Spinal cord (tissue), 10 donors: ENCODE data around the gene CARS1. TPM values are rescaled to one million over a fixed set of nuclear protein-coding genes. Genes with fewer than 3 reads are reported as not detected.
A peak's percentile ranks its signal among the peaks of the same experiment; 100 is the strongest.

ENCODE experiments used
- DNase-seq, 6 donors: peaks; one replicate each; pipeline versions ENCODE4 v3.0.0 to v3.0.0-alpha.2; 2013 to 2015; ENCODE audit warnings: low spot score in 6 of 6, low read depth in 4 of 6
- H3K27ac ChIP-seq: one replicate; pipeline ENCODE4 v1.5.1; 2013; ENCODE audit warnings: low read depth, low read length, control low read depth
- H3K27me3 ChIP-seq: one replicate; pipeline ENCODE4 v1.6.1; 2013; ENCODE audit warnings: low read length; ENCODE audit not compliant: control insufficient read depth, insufficient read depth
- H3K36me3 ChIP-seq: one replicate; pipeline ENCODE4 v1.6.1; 2013; ENCODE audit warnings: low read length; ENCODE audit not compliant: control insufficient read depth, insufficient read depth
- H3K4me1 ChIP-seq: one replicate; pipeline ENCODE4 v1.6.1; 2013; ENCODE audit warnings: low read length; ENCODE audit not compliant: control insufficient read depth, insufficient read depth
- H3K4me3 ChIP-seq: one replicate; pipeline ENCODE4 v1.5.1; 2013; ENCODE audit warnings: low read depth, low read length, control low read depth
- H3K9me3 ChIP-seq: one replicate; pipeline ENCODE4 v1.6.1; 2013; ENCODE audit warnings: low read length; ENCODE audit not compliant: control insufficient read depth, insufficient read depth
- WGBS: methylation state at CpG from one replicate; pipeline ENCODE4 v1.1.5; 2013; ENCODE audit warnings: missing lambda C conversion rate; ENCODE audit not compliant: insufficient coverage; 5-methylcytosine and 5-hydroxymethylcytosine counted together
- polyA plus RNA-seq, 2 donors: library from polyadenylated mRNA; unstranded; fragments of 120-200 nt; gene quantifications; one replicate each; pipeline ENCODE4 v1.2.1, GENCODE V29; 2013; ENCODE audit not compliant: insufficient read length in 2 of 2
- total RNA-seq, 2 donors: library from RNA; depleted of rRNA in 1 of 2; stranded (reverse); fragments of 120-200 nt in 1 of 2; fragments of >200 nt in 1 of 2; gene quantifications; one replicate each; pipeline versions ENCODE4 v1.2.3 to v1.2.4, GENCODE V29; 2013 to 2014
- donor health status: healthy.

Gene CARS1
- total and polyA plus RNA-seq, 4 donors = 28.5 to 54.6 (median 44.3) TPM

DNA sequence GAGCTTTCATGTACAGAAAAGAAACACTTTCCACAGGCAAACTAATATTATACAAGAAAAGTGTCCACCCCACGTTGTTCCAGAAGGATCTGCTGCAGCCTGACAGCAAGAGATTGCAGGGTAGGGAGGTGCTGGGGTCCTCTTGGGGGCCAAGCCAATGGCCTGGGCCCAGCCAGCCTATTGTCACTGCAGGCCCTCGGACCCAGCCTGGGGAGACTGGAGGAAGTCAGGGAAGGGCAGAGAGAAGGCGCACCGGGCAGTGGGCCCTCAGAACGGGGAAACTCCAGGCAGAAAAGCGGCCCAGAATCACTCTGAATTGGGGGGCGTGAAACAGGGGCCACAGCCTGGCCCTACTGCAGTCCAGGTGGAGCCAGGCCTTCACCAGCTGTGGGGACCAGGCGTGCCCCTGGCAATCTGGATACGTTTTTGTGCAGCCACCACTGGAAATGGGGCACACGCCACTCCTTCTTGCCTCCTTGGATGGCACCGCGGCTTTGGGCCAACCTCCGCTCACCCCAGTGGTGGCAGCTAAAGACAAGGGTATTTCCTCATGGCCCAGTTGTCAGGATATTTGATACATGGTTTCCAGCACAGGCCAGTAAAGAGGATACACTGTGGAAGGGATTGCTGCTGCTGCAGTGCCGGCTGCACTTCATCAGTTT is 61.2 kb downstream of the CARS1 start:
- no peak overlapping the region for H3K27ac ChIP-seq

DNA sequence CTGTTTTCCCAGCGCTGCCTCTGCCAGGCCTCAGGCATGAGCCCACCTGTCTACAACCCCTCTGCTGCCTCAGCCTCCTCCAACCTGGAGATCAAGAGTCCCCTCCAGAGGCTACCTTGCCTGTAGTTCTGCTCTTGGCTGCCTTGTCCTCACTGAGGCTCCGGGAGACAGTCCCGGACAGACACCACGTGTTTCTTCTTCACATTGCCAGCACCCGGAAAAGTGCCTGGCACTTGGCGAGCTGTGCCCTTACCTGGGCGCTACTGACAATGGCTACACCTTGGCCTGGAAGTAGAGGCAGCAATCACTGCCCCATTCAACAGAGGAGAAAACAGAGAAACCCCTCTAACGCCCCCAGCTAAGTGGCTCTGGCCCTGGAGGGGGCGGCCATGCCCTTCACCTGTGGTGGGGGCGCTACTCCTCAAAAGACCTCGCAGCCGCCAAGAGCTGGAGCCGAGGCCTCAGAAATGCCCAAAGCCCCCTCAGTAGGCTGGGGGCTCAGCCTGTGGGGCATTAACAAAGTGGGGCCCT is 62.1 kb downstream of the CARS1 start:
- WGBS = 86% methylated on average over 13 of the region's 13 CpGs
- H3K4me1 ChIP-seq = peaks cover 22% of the 10 kb centered on the region
- H3K36me3 ChIP-seq = peaks cover 4% of the 10 kb centered on the region

More for the DNA sequence above, 61.2 kb downstream of the CARS1 start:
- peaks cover 11% of the 10 kb centered on the region for H3K36me3 ChIP-seq
- H3K9me3 ChIP-seq = no peaks in the 10 kb centered on the region
- WGBS = 87% methylated on average over 14 of the region's 14 CpGs
- DNase-seq = no peak
- no peaks in the 10 kb centered on the region for H3K27me3 ChIP-seq
- H3K4me3 ChIP-seq = no peak overlapping the region
- H3K4me1 ChIP-seq = peaks cover 27% of the 10 kb centered on the region

DNA sequence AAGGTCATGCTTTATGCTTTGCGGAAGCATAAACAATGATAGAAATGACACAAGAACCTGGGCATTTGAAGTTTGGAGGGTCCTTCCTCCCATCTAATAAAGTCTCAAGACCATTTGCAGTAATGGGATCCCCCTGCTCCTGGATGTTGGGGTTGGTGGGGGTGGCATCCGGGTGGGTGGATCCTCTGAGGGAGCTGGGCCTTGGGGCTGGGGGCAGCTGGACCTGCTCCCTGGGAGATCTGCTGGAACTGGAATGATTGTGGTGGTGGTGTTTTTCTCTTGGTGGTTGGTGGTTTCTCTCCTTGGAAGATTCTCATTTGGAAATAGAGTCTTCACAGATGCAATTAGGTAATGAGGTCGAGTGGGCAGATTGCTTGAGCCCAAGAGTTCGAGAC is 62.9 kb downstream of the CARS1 start:
- peaks cover 1% of the 10 kb centered on the region for H3K36me3 ChIP-seq
- WGBS = 100% methylated on average over 1 of the region's 4 CpGs
- no peak overlapping the region for H3K4me3 ChIP-seq
- no peaks in the 10 kb centered on the region for H3K9me3 ChIP-seq
- H3K4me1 ChIP-seq = peaks cover 15% of the 10 kb centered on the region
- no peak for DNase-seq
- H3K27me3 ChIP-seq = no peaks in the 10 kb centered on the region
- no peak overlapping the region for H3K27ac ChIP-seq

More for the DNA sequence above, 62.1 kb downstream of the CARS1 start:
- Histone ChIP-seq H3K27ac (no peak overlapping the region), H3K27me3 (no peaks in the 10 kb centered on the region), H3K4me3 (no peak overlapping the region), H3K9me3 (no peaks in the 10 kb centered on the region)
- no peak for DNase-seq

DNA sequence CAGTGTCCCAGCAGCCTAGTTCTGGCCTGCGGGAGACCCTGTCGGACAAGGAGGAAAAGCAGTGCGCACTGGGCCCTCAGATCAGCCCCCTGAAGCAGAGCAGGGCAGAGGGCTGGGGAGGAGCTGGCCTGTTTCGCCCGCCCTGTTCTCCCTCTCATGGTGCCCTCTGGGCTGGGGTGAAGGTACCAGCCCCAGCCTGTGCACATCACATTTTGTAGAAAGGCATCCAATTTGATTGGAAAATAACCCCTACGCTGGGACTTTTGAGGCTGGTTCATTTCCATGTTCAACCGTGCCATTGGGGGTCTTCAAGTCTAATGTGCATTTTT is 64.3 kb downstream of the CARS1 start:
- WGBS = 14% methylated on average over 5 of the region's 7 CpGs
- no peaks in the 10 kb centered on the region for H3K27me3 ChIP-seq
- H3K4me3 ChIP-seq = peak overlapping the region; percentile 80
- no peaks in the 10 kb centered on the region for H3K36me3 ChIP-seq
- no peak for DNase-seq
- H3K9me3 ChIP-seq = no peaks in the 10 kb centered on the region
- no peak overlapping the region for H3K27ac ChIP-seq
- H3K4me1 ChIP-seq = peaks cover 13% of the 10 kb centered on the region

DNA sequence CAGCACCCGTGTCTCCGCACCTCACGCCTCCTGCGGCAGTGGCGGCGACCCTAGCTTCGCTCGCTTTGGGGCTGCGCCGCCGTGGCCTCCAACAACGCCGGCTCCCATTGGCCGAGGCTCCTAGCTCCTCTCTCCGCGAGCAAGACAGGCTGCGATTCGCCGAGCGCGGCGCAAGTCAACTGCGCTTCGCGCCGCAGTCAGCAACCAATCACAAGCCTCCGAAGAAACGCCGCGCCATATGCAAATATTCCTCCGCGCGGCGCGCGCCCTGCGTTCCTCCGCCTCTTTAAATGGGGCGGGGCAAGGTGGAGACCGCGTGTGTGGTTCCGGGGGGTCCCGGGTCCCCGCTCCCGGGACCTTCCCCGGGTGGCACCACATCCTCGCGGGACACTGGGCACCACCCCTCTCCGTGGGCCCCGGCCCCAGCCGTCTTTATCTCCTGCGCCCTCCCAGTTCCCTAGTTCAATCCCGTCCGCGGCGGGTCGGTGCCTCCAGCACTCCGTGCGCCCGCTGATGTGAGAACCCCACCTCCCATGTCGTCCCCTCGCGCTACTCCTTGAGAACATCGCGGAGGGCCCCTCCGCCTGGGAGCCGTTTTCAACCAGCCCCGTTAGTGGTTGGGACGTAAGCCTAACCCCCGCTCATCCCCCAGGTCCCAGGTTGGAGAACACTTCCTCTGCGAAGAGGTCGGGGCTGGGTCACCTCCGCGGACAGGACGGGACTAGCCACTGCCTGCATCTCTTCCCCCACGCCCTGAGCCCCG is 64.8 kb downstream of the CARS1 start, which contains the start of gene NAP1L4:
Gene NAP1L4, minus strand, starts transcription at position 96 of the 763 bp plus-strand sequence. CDS start 13,109 bp downstream, outside the sequence.
- peaks cover 18% of the 10 kb centered on the region for H3K4me1 ChIP-seq
- H3K36me3 ChIP-seq = no peaks in the 10 kb centered on the region
- peak within 1 kb of the TSS; percentile 84 for H3K27ac ChIP-seq
- peak; percentile 87 to 99 (median 93) for DNase-seq
- WGBS = under 1% methylated on average over 77 of the region's 77 CpGs
- peak within 1 kb of the TSS; percentile 80 for H3K4me3 ChIP-seq
- H3K9me3 ChIP-seq = no peaks in the 10 kb centered on the region
- no peaks in the 10 kb centered on the region for H3K27me3 ChIP-seq

DNA sequence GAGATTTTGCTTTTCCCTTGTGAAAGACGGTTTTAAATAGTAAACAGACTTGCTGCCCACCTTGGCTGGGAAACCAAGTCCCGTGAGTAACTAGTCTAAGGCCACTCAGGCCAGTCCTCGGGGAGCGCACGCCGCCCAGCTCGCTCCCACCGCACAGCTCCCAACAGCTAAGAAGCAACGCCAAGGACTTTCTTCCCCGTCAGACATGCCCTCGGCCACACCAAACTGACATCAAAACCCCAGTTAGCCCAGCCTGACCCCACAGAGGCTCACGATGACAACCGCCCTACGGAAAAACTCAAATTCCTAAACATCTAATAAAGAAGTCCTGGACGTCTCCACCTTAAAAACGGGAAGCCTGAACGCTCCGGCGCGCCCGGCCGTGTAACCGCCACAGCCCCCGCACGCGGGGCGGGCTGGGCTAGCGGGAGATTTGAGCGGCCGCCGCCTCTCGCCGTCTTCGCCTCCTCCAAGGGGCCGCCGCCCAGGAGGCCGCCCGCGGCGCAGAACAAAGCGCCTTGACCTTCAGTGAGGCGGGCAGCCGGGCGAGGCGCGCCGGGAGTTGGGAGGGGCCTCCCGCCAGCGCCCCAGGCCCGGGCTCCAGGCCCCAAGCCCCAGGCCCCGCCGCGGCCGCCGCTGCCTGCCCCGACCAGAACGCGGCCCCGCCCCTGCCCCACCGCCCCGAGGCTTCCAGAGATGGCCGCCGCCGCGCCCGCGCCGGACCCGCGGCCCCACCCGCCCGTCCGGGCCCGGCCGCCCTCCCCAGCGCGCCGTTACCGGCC is 65.6 kb downstream of the CARS1 start:
- H3K4me3 ChIP-seq = peak overlapping the region; percentile 80
- DNase-seq = peak in 2 of 6 donors; percentile 5 to 24
- H3K27ac ChIP-seq = peak overlapping the region; percentile 84
- no peaks in the 10 kb centered on the region for H3K9me3 ChIP-seq
- no peaks in the 10 kb centered on the region for H3K27me3 ChIP-seq
- peaks cover 20% of the 10 kb centered on the region for H3K4me1 ChIP-seq
- under 1% methylated on average over 79 of the region's 79 CpGs for WGBS
- H3K36me3 ChIP-seq = no peaks in the 10 kb centered on the region

DNA sequence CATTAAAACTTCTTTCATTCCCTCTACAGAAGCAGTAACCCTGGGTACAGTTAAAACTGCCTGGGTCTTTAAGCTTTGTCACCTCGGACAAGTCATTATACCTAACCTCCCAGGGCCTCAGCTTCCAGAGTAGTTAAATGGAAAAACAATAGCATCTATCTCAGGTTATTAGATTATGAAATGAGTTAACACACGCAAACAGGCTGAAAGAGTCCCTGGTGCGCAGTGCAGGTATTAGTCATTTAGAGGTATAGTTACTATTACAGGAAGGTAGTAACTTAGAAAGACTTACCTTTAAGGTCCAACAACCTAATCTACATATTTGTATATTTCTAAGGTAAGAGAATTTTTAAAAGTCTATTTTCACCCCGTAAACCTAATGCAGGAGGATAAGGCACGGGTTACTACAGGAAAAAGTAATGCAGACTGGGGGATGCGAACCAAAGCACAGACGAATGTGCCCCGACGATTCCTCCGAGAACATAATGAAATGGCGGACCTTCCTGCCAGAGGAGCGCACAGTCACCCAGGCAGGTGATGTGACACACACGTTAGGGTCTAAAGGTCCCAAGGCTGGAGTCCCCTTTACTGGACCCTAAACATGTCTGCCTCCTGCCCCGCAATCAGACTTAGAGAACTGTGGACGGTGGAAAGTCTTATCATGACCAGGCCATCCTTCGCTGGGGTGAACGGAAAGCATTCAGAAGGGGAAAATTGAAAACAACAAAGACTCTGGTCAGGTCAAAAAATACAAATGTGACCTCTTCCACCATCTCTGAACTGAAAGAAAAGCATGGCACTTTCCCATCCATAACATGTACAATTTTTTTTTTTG is 66.4 kb downstream of the CARS1 start:
- Histone ChIP-seq H3K27ac (peak overlapping the region; percentile 84), H3K4me3 (peak overlapping the region; percentile 80), H3K36me3 (no peaks in the 10 kb centered on the region), H3K4me1 (peaks cover 20% of the 10 kb centered on the region), H3K9me3 (no peaks in the 10 kb centered on the region), H3K27me3 (no peaks in the 10 kb centered on the region)
- no peak for DNase-seq
- WGBS = 0% methylated on average over 8 of the region's 17 CpGs

DNA sequence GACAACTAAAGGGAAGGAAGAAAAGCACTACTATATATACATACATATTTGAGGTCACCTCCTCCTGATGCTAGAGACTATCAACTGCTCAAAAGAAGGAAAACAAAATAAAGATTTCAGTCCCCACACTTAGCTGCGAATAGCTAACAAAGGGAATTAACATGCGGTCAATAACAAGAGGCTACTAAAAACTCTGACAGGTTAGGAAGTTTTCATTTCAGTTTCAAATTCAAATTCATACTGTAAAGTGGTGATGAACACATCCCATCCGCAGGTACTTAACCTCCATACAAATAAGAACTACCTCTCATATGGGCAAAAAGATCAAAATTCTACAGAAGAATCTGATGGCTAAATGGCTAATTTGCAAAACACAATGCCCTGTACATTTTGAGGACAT is 67.7 kb downstream of the CARS1 start:
- Histone ChIP-seq H3K36me3 (no peaks in the 10 kb centered on the region), H3K4me3 (no peak overlapping the region), H3K4me1 (peaks cover 20% of the 10 kb centered on the region), H3K27me3 (no peaks in the 10 kb centered on the region), H3K27ac (no peak overlapping the region), H3K9me3 (no peaks in the 10 kb centered on the region)
- WGBS = no CpG with 5 or more reads among the region's 3 CpGs
- no peak for DNase-seq

DNA sequence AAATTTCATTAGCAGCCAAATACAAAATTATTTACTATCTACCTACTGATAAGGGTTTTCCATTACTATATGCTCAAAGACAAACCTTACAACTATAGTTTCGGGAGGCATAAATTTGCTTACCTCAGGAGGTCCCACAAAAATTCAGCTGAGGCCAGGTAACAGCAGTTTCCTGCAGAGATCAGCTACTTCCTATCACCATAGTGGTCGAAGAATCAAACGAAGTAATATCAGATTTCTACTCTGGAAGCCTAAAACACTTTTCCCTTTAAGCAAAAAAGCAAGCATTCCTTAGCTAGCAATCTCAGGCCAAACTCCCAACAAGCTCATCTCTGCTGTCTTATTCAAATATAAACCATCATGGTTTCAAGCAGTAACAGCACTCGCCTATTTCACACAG is 68.2 kb downstream of the CARS1 start:
- Histone ChIP-seq H3K36me3 (no peaks in the 10 kb centered on the region), H3K4me1 (peaks cover 20% of the 10 kb centered on the region), H3K4me3 (no peak overlapping the region), H3K27ac (no peak overlapping the region), H3K27me3 (no peaks in the 10 kb centered on the region), H3K9me3 (no peaks in the 10 kb centered on the region)
- WGBS = 19% methylated on average over 4 of the region's 4 CpGs
- no peak for DNase-seq
